PFSK-1 (cell line): ENCODE results near the gene SPTLC2.

ENCODE experiments used
- POLR2AphosphoS5 ChIP-seq: IDR thresholded peaks from 2 replicates; pipeline ENCODE4 v1.6.1; 2012; ENCODE audit warnings: low read depth, mild to moderate bottlenecking, control low read depth, low read length, moderate library complexity
- REST ChIP-seq, 2 experiments: IDR thresholded peaks; 2 replicates each; pipeline versions ENCODE4 v1.6.1 to v1.8.0; 2011 to 2012; ENCODE audit warnings: low read depth in 2 of 2, low read length in 2 of 2, control low read depth in 1 of 2, inconsistent platforms in 1 of 2, mild to moderate bottlenecking in 1 of 2, moderate library complexity in 1 of 2; ENCODE audit not compliant: insufficient read depth in 1 of 2

- no peak for TF ChIP-seq REST (IDR thresholded peaks at IDR 0.05; ENCODE audit: insufficient read depth in 1 of 2, low read depth in 2 of 2, low read length in 2 of 2)
- no peak for TF ChIP-seq POLR2AphosphoS5
Measured at GRCh38 chr14:77615361-77616132, 890 bp downstream of the SPTLC2 start.
